ENCODE data around the gene DDX54. TPM values are rescaled to one million over a fixed set of nuclear protein-coding genes. Genes with fewer than 3 reads are reported as not detected.

Gene DDX54
- total RNA-seq, 2 donors from 2014 or later: 68.1 to 69.0 TPM

- no peak overlapping the region for H3K4me3 Mint-ChIP-seq
- H3K27me3 Mint-ChIP-seq (ENCODE audit: insufficient read depth): peaks cover under 1% of the 10 kb centered on the region
- peaks cover 6% of the 10 kb centered on the region for H3K36me3 ChIP-seq (ENCODE audit: control insufficient read depth, insufficient read depth, low read length)
- WGBS, 2 experiments (ENCODE audit: insufficient coverage in 1 of 2, insufficient read length in 1 of 2): 44 to 48% methylated on average over 3 to 4 of the region's 4 CpGs
- no peaks in the 10 kb centered on the region for H3K9me3 ChIP-seq (ENCODE audit: control insufficient read depth, low read length)
- no peaks in the 10 kb centered on the region for H3K9me3 Mint-ChIP-seq
- peaks cover 9% of the 10 kb centered on the region for H3K36me3 Mint-ChIP-seq (ENCODE audit: low read depth)
- no peak overlapping the region for H3K9ac ChIP-seq (ENCODE audit: extremely low read depth, low read length, poor library complexity, severe bottlenecking)
- no peak overlapping the region for H3K27ac ChIP-seq (ENCODE audit: low read depth, low read length)
- H3K27me3 ChIP-seq (ENCODE audit: control insufficient read depth, insufficient read depth, low read length, poor library complexity, severe bottlenecking): no peaks in the 10 kb centered on the region
- TF ChIP-seq CTCF (conservative IDR thresholded peaks at IDR 0.05): peak; percentile 85
- peaks cover 6% of the 10 kb centered on the region for H3K4me1 Mint-ChIP-seq
- no peak overlapping the region for H3K27ac Mint-ChIP-seq
- DNase-seq: peak; percentile 91
- no peak overlapping the region for H3K4me3 ChIP-seq (ENCODE audit: low read length)
- H3K4me1 ChIP-seq (ENCODE audit: control insufficient read depth, insufficient read depth, low read length): no peaks in the 10 kb centered on the region
Measured at GRCh38 chr12:113196990-113197389, 11.7 kb upstream of the DDX54 start.

DNA sequence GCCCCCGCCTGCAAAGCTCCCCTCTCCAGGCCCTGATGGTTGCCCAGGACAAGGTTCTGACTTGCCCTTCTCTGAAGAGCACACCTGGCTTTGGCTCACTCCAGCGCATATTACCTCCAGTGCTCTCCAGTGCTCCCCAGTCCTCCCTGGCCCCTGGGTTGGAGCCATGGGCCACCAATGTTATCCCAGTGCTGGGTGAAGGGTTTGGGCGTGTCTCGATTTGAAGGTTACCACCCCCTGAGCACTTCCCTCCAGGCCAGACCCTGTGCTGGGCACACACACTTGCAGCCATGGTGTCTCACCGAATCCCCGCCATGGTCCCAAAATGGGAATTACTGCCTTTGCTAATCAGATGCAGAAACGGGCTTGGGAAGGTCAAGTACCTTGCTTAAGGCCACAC, 11.3 kb upstream of the DDX54 start:
- Histone ChIP-seq H3K4me1 (ENCODE audit: control insufficient read depth, insufficient read depth, low read length) (no peaks in the 10 kb centered on the region), H3K4me3 (ENCODE audit: low read length) (no peak overlapping the region), H3K36me3 (ENCODE audit: control insufficient read depth, insufficient read depth, low read length) (peaks cover 8% of the 10 kb centered on the region), H3K9ac (ENCODE audit: extremely low read depth, low read length, poor library complexity, severe bottlenecking) (no peak overlapping the region), H3K27ac (ENCODE audit: low read depth, low read length) (no peak overlapping the region), H3K27me3 (ENCODE audit: control insufficient read depth, insufficient read depth, low read length, poor library complexity, severe bottlenecking) (no peaks in the 10 kb centered on the region), H3K9me3 (ENCODE audit: control insufficient read depth, low read length) (no peaks in the 10 kb centered on the region)
- Mint-ChIP-seq H3K4me3 (no peak overlapping the region), H3K36me3 (ENCODE audit: low read depth) (peaks cover 11% of the 10 kb centered on the region), H3K27me3 (ENCODE audit: insufficient read depth) (no peaks in the 10 kb centered on the region), H3K9me3 (no peaks in the 10 kb centered on the region), H3K27ac (no peak overlapping the region), H3K4me1 (peaks cover 8% of the 10 kb centered on the region)
- WGBS, 2 experiments (ENCODE audit: insufficient coverage in 1 of 2, insufficient read length in 1 of 2): 93% methylated on average over 6 to 7 of the region's 7 CpGs
- DNase-seq: no peak
- TF ChIP-seq CTCF (conservative IDR thresholded peaks at IDR 0.05): no peak

GRCh38 chr12:113195598-113195997, 10.3 kb upstream of the DDX54 start:
- H3K4me1 ChIP-seq (ENCODE audit: control insufficient read depth, insufficient read depth, low read length): no peaks in the 10 kb centered on the region
- Mint-ChIP-seq H3K36me3 (ENCODE audit: low read depth) (peaks cover 17% of the 10 kb centered on the region), H3K4me1 (peaks cover 8% of the 10 kb centered on the region), H3K4me3 (no peak overlapping the region), H3K27ac (no peak overlapping the region), H3K9me3 (no peaks in the 10 kb centered on the region), H3K27me3 (ENCODE audit: insufficient read depth) (no peaks in the 10 kb centered on the region)
- no peaks in the 10 kb centered on the region for H3K27me3 ChIP-seq (ENCODE audit: control insufficient read depth, insufficient read depth, low read length, poor library complexity, severe bottlenecking)
- no peak overlapping the region for H3K4me3 ChIP-seq (ENCODE audit: low read length)
- H3K9ac ChIP-seq (ENCODE audit: extremely low read depth, low read length, poor library complexity, severe bottlenecking): no peak overlapping the region
- whole genome bisulfite sequencing, 2 experiments (ENCODE audit: insufficient coverage in 1 of 2, insufficient read length in 1 of 2): 93 to 96% methylated on average over 8 to 13 of the region's 13 CpGs
- H3K9me3 ChIP-seq (ENCODE audit: control insufficient read depth, low read length): no peaks in the 10 kb centered on the region
- H3K27ac ChIP-seq (ENCODE audit: low read depth, low read length): peak overlapping the region; percentile 38
- peaks cover 12% of the 10 kb centered on the region for H3K36me3 ChIP-seq (ENCODE audit: control insufficient read depth, insufficient read depth, low read length)
- no peak for TF ChIP-seq CTCF (conservative IDR thresholded peaks at IDR 0.05)
- DNase-seq: no peak

All from endodermal cell (in vitro differentiated cells).